Breast epithelium (tissue), 3 donors: ENCODE results near the gene TCTA.

ENCODE experiments used
- POLR2AphosphoS5 ChIP-seq, 3 donors: sonication (generic); formaldehyde crosslinking; IDR thresholded peaks; one replicate each; pipeline ENCODE4 v1.6.1; 2017; ENCODE audit warnings: antibody characterized with exemption in 3 of 3
- TF ChIP-seq, protein P1 (sequence below), 3 donors: fragments of 450-650 bp; IDR thresholded peaks; one replicate each; pipeline ENCODE4 v1.5.1; 2016 to 2017; ENCODE audit warnings: antibody characterized with exemption in 3 of 3, mild to moderate bottlenecking in 3 of 3, moderate library complexity in 3 of 3

DNA sequence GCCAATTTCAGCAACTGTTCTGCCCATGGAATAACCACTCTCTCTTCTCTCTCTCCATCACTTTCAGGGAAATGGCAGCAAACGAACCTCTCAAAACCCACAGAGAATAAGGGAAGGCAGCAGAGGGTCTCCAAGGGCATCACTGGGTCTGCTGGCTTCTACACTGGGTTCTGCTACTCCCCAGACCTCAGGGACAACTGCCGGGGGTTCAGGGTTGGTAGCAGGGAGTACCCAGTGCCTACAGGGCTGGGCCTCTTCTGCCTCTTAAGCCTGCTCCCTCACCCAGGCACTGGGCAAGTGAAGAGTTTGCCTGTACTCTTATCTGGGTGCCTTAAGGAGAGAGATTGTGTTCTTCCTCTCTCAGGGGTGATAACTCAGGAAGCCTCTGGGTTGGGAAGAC, 2.5 kb downstream of the TCTA start:
- TF ChIP-seq, protein P1, sequence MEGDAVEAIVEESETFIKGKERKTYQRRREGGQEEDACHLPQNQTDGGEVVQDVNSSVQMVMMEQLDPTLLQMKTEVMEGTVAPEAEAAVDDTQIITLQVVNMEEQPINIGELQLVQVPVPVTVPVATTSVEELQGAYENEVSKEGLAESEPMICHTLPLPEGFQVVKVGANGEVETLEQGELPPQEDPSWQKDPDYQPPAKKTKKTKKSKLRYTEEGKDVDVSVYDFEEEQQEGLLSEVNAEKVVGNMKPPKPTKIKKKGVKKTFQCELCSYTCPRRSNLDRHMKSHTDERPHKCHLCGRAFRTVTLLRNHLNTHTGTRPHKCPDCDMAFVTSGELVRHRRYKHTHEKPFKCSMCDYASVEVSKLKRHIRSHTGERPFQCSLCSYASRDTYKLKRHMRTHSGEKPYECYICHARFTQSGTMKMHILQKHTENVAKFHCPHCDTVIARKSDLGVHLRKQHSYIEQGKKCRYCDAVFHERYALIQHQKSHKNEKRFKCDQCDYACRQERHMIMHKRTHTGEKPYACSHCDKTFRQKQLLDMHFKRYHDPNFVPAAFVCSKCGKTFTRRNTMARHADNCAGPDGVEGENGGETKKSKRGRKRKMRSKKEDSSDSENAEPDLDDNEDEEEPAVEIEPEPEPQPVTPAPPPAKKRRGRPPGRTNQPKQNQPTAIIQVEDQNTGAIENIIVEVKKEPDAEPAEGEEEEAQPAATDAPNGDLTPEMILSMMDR (IDR thresholded peaks at IDR 0.05): no peak
- no peak for TF ChIP-seq POLR2AphosphoS5 (IDR thresholded peaks at IDR 0.05)
